Left lobe of liver (tissue), 2 donors: ENCODE measurements around the gene DPP6. TPM values are rescaled to one million over a fixed set of nuclear protein-coding genes. Genes with fewer than 3 reads are reported as not detected.

Experiments
- ATAC-seq: fragments of 200-7000 bp; cut with Tn5 transposase; one replicate; pipeline ENCODE4 v1.9.1; 2020; ENCODE audit warnings: mild to moderate bottlenecking, moderate library complexity
- DNase-seq: peaks from one replicate; pipeline ENCODE4 v3.0.0-alpha.2; 2020; ENCODE audit warnings: low spot score
- total RNA-seq: library from RNA; stranded (reverse); gene quantifications from one replicate; pipeline ENCODE4 v1.2.1, GENCODE V29; 2021
- donor health status: DM: no; HTN: no; CAD: no; lungs with moderate emphysema.
- donor health status: DM: no; HTN: yes; CAD: no.

Gene DPP6
- total RNA-seq, 1 donor from 2014 or later = not detected

DNA sequence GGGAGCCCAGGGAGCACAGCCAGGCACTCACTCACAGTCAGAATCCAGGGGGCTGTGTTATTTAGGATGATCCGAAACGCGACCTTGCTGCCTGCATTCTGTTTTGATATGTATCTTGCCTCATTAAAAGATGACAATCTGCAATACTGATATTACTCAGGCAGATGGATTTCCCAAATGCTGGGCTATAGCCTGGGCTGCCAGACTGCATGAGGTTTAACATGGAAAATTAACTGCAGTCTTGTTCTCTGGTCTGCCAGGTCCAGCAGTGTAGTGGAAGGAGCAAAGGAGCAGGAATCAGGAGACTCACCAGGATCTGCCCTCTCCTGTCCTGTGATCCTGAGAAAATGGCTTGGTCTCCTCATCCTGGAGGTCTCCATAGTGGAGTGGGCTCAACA lies 692.7 kb downstream of the DPP6 start:
- no peak for ATAC-seq
- DNase-seq = no peak

- DNase-seq (no peak), ATAC-seq (no peak)
Observed at GRCh38 chr7:154746571-154747360, 694.6 kb downstream of the DPP6 start.

- no peak for DNase-seq
- no peak for ATAC-seq
Observed at GRCh38 chr7:154748089-154748786, 696.0 kb downstream of the DPP6 start.

GRCh38 chr7:154750353-154750801 lies 698.2 kb downstream of the DPP6 start:
- ATAC-seq = no peak
- no peak for DNase-seq

GRCh38 chr7:154753226-154753625 lies 701.0 kb downstream of the DPP6 start:
- no peak for DNase-seq
- no peak for ATAC-seq

- ATAC-seq (no peak), DNase-seq (no peak)
Observed at GRCh38 chr7:154757756-154758155, 705.6 kb downstream of the DPP6 start.

DNA sequence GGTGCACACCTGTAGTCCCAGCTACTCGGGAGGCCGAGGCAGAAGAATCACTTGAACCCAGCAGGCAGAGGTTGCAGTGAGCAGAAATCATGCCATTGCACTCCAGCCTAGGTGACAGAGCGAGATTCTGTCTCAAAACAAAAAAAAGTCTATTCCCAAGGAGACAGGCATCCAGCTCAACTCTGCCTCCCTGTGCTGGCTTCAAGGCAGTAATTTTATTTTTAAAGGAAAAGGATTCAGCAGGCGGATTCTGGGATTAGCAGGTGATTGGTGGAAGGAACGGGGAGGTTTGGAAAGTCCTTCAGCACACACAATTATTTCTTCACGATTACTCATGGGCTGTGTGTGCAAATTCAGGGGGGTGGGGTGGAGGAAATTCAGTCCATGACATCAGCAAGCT lies 707.8 kb downstream of the DPP6 start:
- DNase-seq = no peak
- ATAC-seq = no peak

GRCh38 chr7:154765118-154765517 lies 712.9 kb downstream of the DPP6 start:
- no peak for ATAC-seq
- no peak for DNase-seq

- DNase-seq (no peak), ATAC-seq (no peak)
Observed at GRCh38 chr7:154767142-154767541, 714.9 kb downstream of the DPP6 start.

GRCh38 chr7:154767821-154768415 lies 715.7 kb downstream of the DPP6 start:
- DNase-seq (no peak), ATAC-seq (no peak)

- ATAC-seq = no peak
Observed at GRCh38 chr7:154769001-154769400, 716.8 kb downstream of the DPP6 start.

GRCh38 chr7:154769527-154769926 lies 717.3 kb downstream of the DPP6 start:
- DNase-seq = no peak
- ATAC-seq = no peak

More at GRCh38 chr7:154769001-154769400, 716.8 kb downstream of the DPP6 start:
- no peak for DNase-seq

DNA sequence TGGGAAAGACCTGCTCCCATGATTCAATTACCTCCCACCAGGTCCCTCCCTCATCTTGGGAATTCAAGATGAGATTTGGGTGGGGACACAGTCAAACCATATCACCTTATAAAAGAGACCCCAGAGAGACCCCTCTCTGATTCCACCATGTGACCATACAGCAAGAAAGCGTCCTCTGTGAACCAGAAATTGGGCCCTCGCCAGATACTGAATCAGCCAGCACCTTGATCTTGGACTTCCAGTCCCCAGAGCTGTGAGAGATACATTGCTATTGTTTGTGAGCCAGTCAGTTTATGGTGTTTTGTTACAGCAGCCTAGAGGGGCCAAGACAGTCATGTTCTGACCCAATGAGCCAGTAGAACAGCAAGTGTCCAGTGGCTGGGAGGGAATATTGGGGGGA lies 718.2 kb downstream of the DPP6 start:
- DNase-seq (no peak), ATAC-seq (no peak)

- DNase-seq (no peak), ATAC-seq (no peak)
Observed at GRCh38 chr7:154770962-154771361, 718.8 kb downstream of the DPP6 start.

DNA sequence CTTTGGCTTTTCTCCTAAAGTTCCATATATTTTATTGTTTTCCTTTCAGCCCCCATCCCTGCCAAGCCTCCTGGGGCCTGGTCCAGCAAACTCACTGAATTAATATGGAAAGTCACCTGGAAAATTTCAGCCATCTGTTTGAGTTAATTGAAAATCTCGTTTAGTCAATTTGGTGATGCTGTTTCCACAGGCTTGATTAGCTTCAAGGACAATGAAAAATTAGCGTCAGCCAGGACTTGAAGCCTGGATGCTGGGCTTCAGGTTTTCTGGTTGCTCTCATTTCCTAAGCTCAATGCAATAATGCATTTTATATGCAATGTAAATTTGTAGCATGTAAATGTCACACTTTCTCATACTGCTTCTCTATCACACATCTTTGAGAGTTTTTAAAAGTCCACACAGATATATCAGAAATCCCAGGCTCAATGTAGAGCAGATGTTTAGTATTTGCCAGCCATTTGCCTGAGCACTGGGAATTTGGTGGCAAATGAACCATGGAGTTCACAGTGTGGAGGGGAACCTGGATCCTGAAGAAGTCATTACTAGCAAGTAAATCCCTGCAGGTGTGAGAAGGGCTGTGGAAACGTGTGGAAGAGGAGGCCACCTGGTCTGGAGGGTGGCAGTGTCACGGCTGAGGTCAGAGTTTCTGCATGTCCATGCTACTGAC lies 722.2 kb downstream of the DPP6 start:
- no peak for ATAC-seq
- DNase-seq = no peak

GRCh38 chr7:154775681-154776080 lies 723.5 kb downstream of the DPP6 start:
- DNase-seq = no peak
- no peak for ATAC-seq

DNA sequence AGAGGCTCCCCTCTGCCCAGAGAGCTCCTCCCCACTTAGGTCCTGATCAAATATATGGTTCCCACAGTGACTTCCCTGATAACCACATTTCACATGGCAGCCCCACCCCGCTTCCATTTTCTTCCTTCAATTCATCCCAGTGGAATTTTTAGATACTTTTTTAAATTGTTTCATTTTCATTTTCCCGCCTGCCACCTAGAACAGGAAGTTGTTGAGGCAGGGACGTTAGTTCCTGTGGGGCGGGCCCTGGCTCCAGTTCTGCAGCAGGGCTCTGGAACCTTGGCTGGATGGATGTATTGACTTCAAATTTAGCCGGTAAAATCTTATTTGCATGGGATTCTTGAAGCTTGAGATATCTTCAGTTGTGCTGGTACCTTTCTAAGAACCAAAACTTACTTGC lies 724.2 kb downstream of the DPP6 start:
- ATAC-seq (no peak), DNase-seq (no peak)

DNA sequence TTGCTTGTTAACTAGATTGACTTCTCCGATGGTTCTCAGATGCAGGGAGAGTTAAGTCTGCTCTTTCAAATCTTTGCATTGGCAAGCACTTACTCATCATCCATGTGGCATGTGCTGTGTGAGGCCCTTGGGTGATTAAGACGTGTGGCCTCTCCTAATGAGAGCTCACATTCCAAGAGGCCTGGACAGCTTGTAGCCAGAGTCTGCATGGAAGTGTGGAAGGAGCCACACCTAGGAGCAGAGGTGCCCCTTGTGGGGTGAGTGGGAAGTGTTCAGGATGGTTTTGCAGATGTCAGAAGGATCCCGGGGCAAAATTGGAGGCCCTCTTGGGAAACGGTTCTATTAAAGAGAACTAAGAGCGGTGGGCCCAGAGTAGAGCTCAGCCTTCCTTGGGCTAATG lies 724.8 kb downstream of the DPP6 start:
- ATAC-seq (no peak), DNase-seq (no peak)

DNA sequence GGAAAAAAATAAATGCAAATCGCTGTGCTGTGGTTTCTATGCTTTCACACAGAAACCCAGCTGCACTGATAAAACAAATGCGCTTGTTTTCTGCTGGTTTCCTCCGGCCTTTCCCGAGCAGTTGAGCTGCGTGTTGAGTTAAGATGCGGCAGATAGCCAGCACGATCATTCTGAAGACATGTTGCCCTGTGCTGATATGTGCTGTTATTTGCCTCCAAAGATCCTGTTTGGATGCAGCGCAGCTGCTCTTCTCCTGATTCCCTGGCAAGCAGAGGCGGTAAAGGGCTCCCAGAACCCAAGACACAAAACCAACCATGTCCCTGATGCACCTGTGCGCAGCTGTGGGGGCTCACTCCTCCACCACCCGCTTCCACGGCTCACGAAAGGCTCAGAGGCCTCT lies 725.3 kb downstream of the DPP6 start:
- DNase-seq = no peak
- no peak for ATAC-seq

DNA sequence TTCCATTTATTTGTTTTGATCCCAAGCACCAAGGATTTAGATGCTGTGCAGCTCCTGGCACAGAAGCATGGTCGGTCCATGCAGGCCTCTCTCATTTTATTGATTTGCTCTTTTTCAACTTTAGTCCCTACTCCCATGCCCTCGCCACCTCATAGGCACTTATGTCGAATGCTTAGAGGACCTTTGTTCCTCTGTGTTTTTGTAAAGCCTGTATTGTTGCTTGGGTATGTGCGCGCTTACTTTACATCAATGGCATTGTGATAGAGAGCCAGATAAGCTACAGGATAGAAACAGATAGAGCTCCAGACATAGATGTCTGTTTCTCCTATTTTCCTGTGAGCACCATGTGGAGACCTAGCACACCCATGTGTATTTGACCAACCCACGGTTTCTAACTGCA lies 725.7 kb downstream of the DPP6 start:
- DNase-seq (no peak), ATAC-seq (no peak)
